Measurements from ENCODE around the gene UBA3. TPM values are rescaled to one million over a fixed set of nuclear protein-coding genes. Genes with fewer than 3 reads are reported as not detected.
A peak's percentile ranks its signal among the peaks of the same experiment; 100 is the strongest.

Gene UBA3
- total and polyA plus RNA-seq, 2 of the 13 experiments (the other 11 are each of a cell fraction or from before 2014, with no cell fraction given), result 40.7 to 49.0 TPM

GRCh38 chr3:69084326-69085167 is 4.4 kb upstream of the UBA3 start, which contains the start of gene ARL6IP5 (continued):
- TF ChIP-seq ZNF484 (CRISPR knock-in tag; IDR thresholded peaks at IDR 0.05; ENCODE audit: borderline replicate concordance, low read depth) (no peak), ZNF713 (CRISPR knock-in tag; IDR thresholded peaks at IDR 0.05) (no peak), ZNF703 (CRISPR knock-in tag; IDR thresholded peaks at IDR 0.05; ENCODE audit: borderline replicate concordance) (no peak), BCL3 (CRISPR knock-in tag; IDR thresholded peaks at IDR 0.05) (no peak), ATF7 (IDR thresholded peaks at IDR 0.05) (no peak), ATF7 (CRISPR knock-in tag; IDR thresholded peaks at IDR 0.05) (no peak), ZBTB44 (CRISPR knock-in tag; IDR thresholded peaks at IDR 0.05) (no peak), ZNF792 (CRISPR knock-in tag; IDR thresholded peaks at IDR 0.05) (0 out of 2 replicates have a peak, but pooled peaks have one; percentile 53), PLRG1 (conservative IDR thresholded peaks at IDR 0.05) (no peak), ZHX2 (IDR thresholded peaks at IDR 0.05; ENCODE audit: low read depth) (no peak), ZHX2 (CRISPR knock-in tag; IDR thresholded peaks at IDR 0.05; ENCODE audit: borderline replicate concordance) (no peak), DR1 (CRISPR knock-in tag; IDR thresholded peaks at IDR 0.05) (no peak; the same call in 1 of the 2 replicates), MYPOP (CRISPR knock-in tag; IDR thresholded peaks at IDR 0.05) (peak; percentile 76), ZUFSP (CRISPR knock-in tag; IDR thresholded peaks at IDR 0.05; ENCODE audit: borderline replicate concordance) (no peak), ZNF33A (CRISPR knock-in tag; IDR thresholded peaks at IDR 0.05; ENCODE audit: borderline replicate concordance) (no peak), NCOA2 (CRISPR knock-in tag; IDR thresholded peaks at IDR 0.05) (no peak), NFKBIZ (CRISPR knock-in tag; IDR thresholded peaks at IDR 0.05) (no peak)
